ENCODE data around the gene TMEM163.
"Not testable (repeated sequence)": the region's sequence is repeated elsewhere in the genome, so short reads cannot be mapped to it uniquely, and the experiment has no call there.

The TMEM163 gene

GRCh38 chr2:134660626-134661402 lies 58.0 kb downstream of the TMEM163 start:
- peak in 1 of 3 experiments; percentile 80 for DNase-seq

GRCh38 chr2:134659724-134660123 lies 59.1 kb downstream of the TMEM163 start:
- DNase-seq, result no peak

- peak in 1 of 3 experiments; percentile 3 for DNase-seq
These were observed 61.0 kb downstream of the TMEM163 start for GRCh38 chr2:134657650-134658250.

- DNase-seq, result not testable (repeated sequence)
These were observed 62.4 kb downstream of the TMEM163 start for GRCh38 chr2:134656391-134656790.

GRCh38 chr2:134648586-134648985 lies 70.2 kb downstream of the TMEM163 start:
- DNase-seq, result peak in 1 of 3 experiments; percentile 14

GRCh38 chr2:134647607-134648256 lies 71.1 kb downstream of the TMEM163 start:
- DNase-seq, result peak in 1 of 3 experiments; percentile 2

- DNase-seq, result no peak
These were observed 75.9 kb downstream of the TMEM163 start for GRCh38 chr2:134642938-134643337.

- DNase-seq, result no peak
These were observed 78.3 kb downstream of the TMEM163 start for GRCh38 chr2:134640494-134640893.

- DNase-seq, result no peak
These were observed 79.5 kb downstream of the TMEM163 start for GRCh38 chr2:134639265-134639664.

GRCh38 chr2:134636714-134637113 lies 82.1 kb downstream of the TMEM163 start:
- DNase-seq, result no peak

GRCh38 chr2:134634054-134634753 lies 84.6 kb downstream of the TMEM163 start:
- DNase-seq, result no peak

- DNase-seq, result peak in 2 of 3 experiments; percentile 3 to 30
These were observed 88.2 kb downstream of the TMEM163 start for GRCh38 chr2:134630504-134631159.

GRCh38 chr2:134628453-134628852 lies 90.3 kb downstream of the TMEM163 start:
- peak in 2 of 3 experiments; percentile 22 to 42 for DNase-seq

GRCh38 chr2:134626781-134627180 lies 92.0 kb downstream of the TMEM163 start:
- DNase-seq, result no peak

GRCh38 chr2:134625311-134625710 lies 93.5 kb downstream of the TMEM163 start:
- no peak for DNase-seq

- no peak for DNase-seq
These were observed 95.0 kb downstream of the TMEM163 start for GRCh38 chr2:134623796-134624195.

- no peak for DNase-seq
These were observed 95.8 kb downstream of the TMEM163 start for GRCh38 chr2:134623046-134623445.

- no peak for DNase-seq
These were observed 96.7 kb downstream of the TMEM163 start for GRCh38 chr2:134621939-134622705.

GRCh38 chr2:134619250-134619649 lies 99.5 kb downstream of the TMEM163 start:
- DNase-seq, result no peak

- not testable (repeated sequence) for DNase-seq
These were observed 103.3 kb downstream of the TMEM163 start for GRCh38 chr2:134615480-134615879.

GRCh38 chr2:134611316-134611715 lies 107.5 kb downstream of the TMEM163 start:
- no peak for DNase-seq

- DNase-seq, result no peak
These were observed 107.9 kb downstream of the TMEM163 start for GRCh38 chr2:134610871-134611270.
